GM12878 (cell line): ENCODE measurements around the gene INSYN2B. TPM values are rescaled to one million over a fixed set of nuclear protein-coding genes. Genes with fewer than 3 reads are reported as not detected.

Source experiments
- ATAC-seq: fragments of 200-7000 bp; cut with Tn5 transposase; 3 replicates; pipeline ENCODE4 v1.9.1; 2020; ENCODE audit warnings: mild to moderate bottlenecking, moderate library complexity
- BruUV-seq: library from RNA; stranded (reverse); fragments of 400-500 nt; replicated peaks from 2 replicates; lab custom pipeline; 2021; lab: Mats Ljungman, UMichigan
- CTCF ChIA-PET: fragments of 300-600 bp; sonication (Branson Sonifier 250); formaldehyde crosslinking; extraction: SDS; loops from one replicate; lab custom pipeline; 2021; ENCODE audit warnings: inconsistent platforms; lab: Yijun Ruan, JAX
- POLR2A ChIA-PET: fragments of 350-600 bp; formaldehyde crosslinking; extraction: SDS; loops from one replicate; lab custom pipeline; 2021; ENCODE audit warnings: inconsistent platforms; lab: Charles Lee
- RAD21 ChIA-PET: fragments of 300-600 bp; sonication (Branson Sonifier 250); formaldehyde crosslinking; loops from one replicate; lab custom pipeline; 2023; ENCODE audit warnings: antibody characterized with exemption; ENCODE audit not compliant: unreplicated experiment; lab: Charles Lee
- SMC1A ChIA-PET: fragments of 300-600 bp; sonication (Branson Sonifier 250); formaldehyde crosslinking; loops from one replicate; lab custom pipeline; 2023; ENCODE audit not compliant: unreplicated experiment, uncharacterized antibody; lab: Charles Lee
- DNase-seq: peaks from one replicate; pipeline ENCODE4 v3.0.0-alpha.2; 2011; ENCODE audit warnings: low read depth, low spot score
- FAIRE-seq: peaks from 3 replicates; lab custom pipeline; 2011; peaks lifted over from hg19 to GRCh38; lab: Jason Lieb, UNC
- H2AFZ ChIP-seq: 2 replicates; pipeline ENCODE4 v1.6.0; 2011; ENCODE audit warnings: low read depth, low read length, control low read depth; ENCODE audit not compliant: control insufficient read depth
- H3K27ac ChIP-seq: 2 replicates; pipeline ENCODE4 v1.5.1; 2011; ENCODE audit warnings: control low read depth; ENCODE audit not compliant: control insufficient read depth, insufficient read depth
- H3K27me3 ChIP-seq, 2 experiments: replicated peaks in 1 of 2; 2 replicates each; pipeline versions ENCODE4 v1.6.0 to v1.6.1; 2011; ENCODE audit warnings: low read length in 1 of 2; ENCODE audit not compliant: control insufficient read depth in 2 of 2, insufficient read depth in 2 of 2
- H3K36me3 ChIP-seq, 2 experiments: 2 replicates each; pipeline ENCODE4 v1.5.1; 2011; ENCODE audit warnings: low read length in 1 of 2; ENCODE audit not compliant: control insufficient read depth in 2 of 2, insufficient read depth in 2 of 2
- H3K4me1 ChIP-seq: 2 replicates; pipeline ENCODE4 v1.6.1; 2011; ENCODE audit warnings: mild to moderate bottlenecking, low read length, moderate library complexity, mixed read lengths; ENCODE audit not compliant: control insufficient read depth, insufficient read depth
- H3K4me2 ChIP-seq: 2 replicates; pipeline ENCODE4 v1.6.0; 2011; ENCODE audit warnings: control low read depth; ENCODE audit not compliant: control insufficient read depth, insufficient read depth
- H3K4me3 ChIP-seq: fragments of 200-600 bp; sonication (generic); 2 replicates; pipeline ENCODE4 v1.5.1; 2016
- H3K79me2 ChIP-seq: 2 replicates; pipeline ENCODE4 v1.6.0; 2011; ENCODE audit warnings: low read length; ENCODE audit not compliant: control insufficient read depth, insufficient read depth
- H3K9ac ChIP-seq: 2 replicates; pipeline ENCODE4 v1.8.0; 2011; ENCODE audit warnings: low read length, control low read depth, mixed read lengths; ENCODE audit not compliant: control insufficient read depth, insufficient read depth
- H3K9me3 ChIP-seq: replicated peaks from 3 replicates; pipeline ENCODE4 v1.5.1; 2011; ENCODE audit warnings: mild to moderate bottlenecking, low read length; ENCODE audit not compliant: control insufficient read depth, insufficient read depth
- H4K20me1 ChIP-seq: 2 replicates; pipeline ENCODE4 v1.6.0; 2011; ENCODE audit not compliant: control insufficient read depth, insufficient read depth
- ATF7 ChIP-seq: fragments of 450-650 bp; IDR thresholded peaks from 2 replicates; pipeline ENCODE4 v1.6.1; 2016; ENCODE audit warnings: low read depth, mild to moderate bottlenecking
- SIX5 ChIP-seq: IDR thresholded peaks from 2 replicates; pipeline ENCODE4 v1.6.1; 2011; ENCODE audit warnings: mild to moderate bottlenecking, low read depth, low read length, moderate library complexity; ENCODE audit not compliant: severe bottlenecking
- SPI1 ChIP-seq: IDR thresholded peaks from 2 replicates; pipeline ENCODE4 v1.6.1; 2011; ENCODE audit warnings: low read depth, mild to moderate bottlenecking, low read length, moderate library complexity, borderline replicate concordance; ENCODE audit not compliant: insufficient read depth
- SUZ12 ChIP-seq: fragments of 200-600 bp; sonication (generic); IDR thresholded peaks from one replicate; pipeline ENCODE4 v1.6.1; 2018; ENCODE audit warnings: antibody characterized with exemption, mild to moderate bottlenecking; ENCODE audit not compliant: unreplicated experiment
- ZBTB4 ChIP-seq: fragments of 450-650 bp; formaldehyde crosslinking; IDR thresholded peaks from 2 replicates; pipeline ENCODE4 v1.4.0; 2022; ENCODE audit warnings: mild to moderate bottlenecking, moderate library complexity
- WGBS: methylation state at CpG from one replicate; pipeline ENCODE4 v1.1.6; 2016; ENCODE audit warnings: low lambda C conversion rate; ENCODE audit not compliant: insufficient replicate concordance, insufficient coverage; ENCODE audit errors: missing lambda C conversion rate; 5-methylcytosine and 5-hydroxymethylcytosine counted together
- in situ Hi-C: fragments of 300-500 bp; cut with MboI; formaldehyde crosslinking; loops from 9 replicates; pipeline ENCODE4 v1.14.3; 2018; ENCODE audit warnings: mixed read lengths
- intact Hi-C: fragments of 100-400 bp; cut with micrococcal nuclease; formaldehyde crosslinking; loops from one replicate; pipeline ENCODE4 v1.14.2; 2022; ENCODE audit not compliant: unreplicated experiment
- polyA plus RNA-seq, 11 experiments: library from polyadenylated mRNA; depleted of rRNA in 4 of 11; unstranded in 6 of 11; stranded (reverse) in 5 of 11; fragments of >200 nt; fragmentation: Nextera tagmentation in 4 of 11; fragmentation: Illumina TruSeq in 1 of 11; extraction: Ambion mirVana in 4 of 11; extraction: Trizol in 1 of 11; gene quantifications; 1 replicate in 1 of 11; 2 replicates in 10 of 11; pipeline versions ENCODE4 v1.2.1 to v1.2.3, GENCODE V29; 2011 to 2016; ENCODE audit warnings: inconsistent platforms in 2 of 11, missing spikeins in 2 of 11, low read depth in 1 of 11
- total RNA-seq, 4 experiments: library from RNA; depleted of rRNA in 3 of 4; stranded (reverse); fragments of >200 nt in 3 of 4; fragmentation: Illumina TruSeq in 1 of 4; extraction: Trizol in 1 of 4; gene quantifications; 2 replicates each; pipeline versions ENCODE4 v1.2.1 to v1.2.3, GENCODE V29; 2013 to 2021
- TF ChIP-seq, protein P1 (sequence below): fragments of 450-650 bp; IDR thresholded peaks from 2 replicates; pipeline ENCODE4 v1.6.1; 2017; ENCODE audit warnings: mild to moderate bottlenecking, moderate library complexity

INSYN2B gene
- total and polyA plus RNA-seq, 10 of the 15 experiments (the other 5 are each of a cell fraction or from before 2014, with no cell fraction given): 0.05 to 0.27 (median 0.13) TPM; not detected in 7

- no peak for TF ChIP-seq ZBTB4 (CRISPR knock-in tag)
Observed at GRCh38 chr5:169880785-169881184, 99.5 kb downstream of the INSYN2B start (continued).

GRCh38 chr5:169880012-169880663, 100.2 kb downstream of the INSYN2B start:
- no peaks in the 10 kb centered on the region for H3K9me3 ChIP-seq
- H3K79me2 ChIP-seq: no peaks in the 10 kb centered on the region; the same call in 1 of the 2 replicates
- RAD21 ChIA-PET: no interaction called here
- peaks cover 6 to 12% of the 10 kb centered on the region in 2 experiments for H3K36me3 ChIP-seq
- no peaks in the 10 kb centered on the region for H4K20me1 ChIP-seq
- WGBS: 70% methylated on average over 4 of the region's 4 CpGs
- H3K4me1 ChIP-seq: no peaks in the 10 kb centered on the region; the same call in 1 of the 2 replicates
- intact Hi-C loops (no loop called here), in situ Hi-C loops (no loop called here)
- no peak overlapping the region; the same call in 1 of the 2 replicates for H2AFZ ChIP-seq
- H3K4me2 ChIP-seq: no peak overlapping the region
- CTCF ChIA-PET: no interaction called here
- H3K27me3 ChIP-seq: no peaks in the 10 kb centered on the region
- 0 out of 2 replicates have a peak overlapping the region, but pooled peaks have one; percentile 24 for H3K27ac ChIP-seq
- H3K9ac ChIP-seq: no peak overlapping the region; the same call in 1 of the 2 replicates
- SMC1A ChIA-PET: interaction anchor here (0.8 to 0.9 kb wide), 2 partner anchors 11 to 108 kb away, joined by 3 read pairs; no protein-coding TSS in a partner anchor
- no peak for DNase-seq
- FAIRE-seq: no peak
- no peak overlapping the region for H3K4me3 ChIP-seq
- peak; percentile 69 for ATAC-seq
- TF ChIP-seq, protein P1, sequence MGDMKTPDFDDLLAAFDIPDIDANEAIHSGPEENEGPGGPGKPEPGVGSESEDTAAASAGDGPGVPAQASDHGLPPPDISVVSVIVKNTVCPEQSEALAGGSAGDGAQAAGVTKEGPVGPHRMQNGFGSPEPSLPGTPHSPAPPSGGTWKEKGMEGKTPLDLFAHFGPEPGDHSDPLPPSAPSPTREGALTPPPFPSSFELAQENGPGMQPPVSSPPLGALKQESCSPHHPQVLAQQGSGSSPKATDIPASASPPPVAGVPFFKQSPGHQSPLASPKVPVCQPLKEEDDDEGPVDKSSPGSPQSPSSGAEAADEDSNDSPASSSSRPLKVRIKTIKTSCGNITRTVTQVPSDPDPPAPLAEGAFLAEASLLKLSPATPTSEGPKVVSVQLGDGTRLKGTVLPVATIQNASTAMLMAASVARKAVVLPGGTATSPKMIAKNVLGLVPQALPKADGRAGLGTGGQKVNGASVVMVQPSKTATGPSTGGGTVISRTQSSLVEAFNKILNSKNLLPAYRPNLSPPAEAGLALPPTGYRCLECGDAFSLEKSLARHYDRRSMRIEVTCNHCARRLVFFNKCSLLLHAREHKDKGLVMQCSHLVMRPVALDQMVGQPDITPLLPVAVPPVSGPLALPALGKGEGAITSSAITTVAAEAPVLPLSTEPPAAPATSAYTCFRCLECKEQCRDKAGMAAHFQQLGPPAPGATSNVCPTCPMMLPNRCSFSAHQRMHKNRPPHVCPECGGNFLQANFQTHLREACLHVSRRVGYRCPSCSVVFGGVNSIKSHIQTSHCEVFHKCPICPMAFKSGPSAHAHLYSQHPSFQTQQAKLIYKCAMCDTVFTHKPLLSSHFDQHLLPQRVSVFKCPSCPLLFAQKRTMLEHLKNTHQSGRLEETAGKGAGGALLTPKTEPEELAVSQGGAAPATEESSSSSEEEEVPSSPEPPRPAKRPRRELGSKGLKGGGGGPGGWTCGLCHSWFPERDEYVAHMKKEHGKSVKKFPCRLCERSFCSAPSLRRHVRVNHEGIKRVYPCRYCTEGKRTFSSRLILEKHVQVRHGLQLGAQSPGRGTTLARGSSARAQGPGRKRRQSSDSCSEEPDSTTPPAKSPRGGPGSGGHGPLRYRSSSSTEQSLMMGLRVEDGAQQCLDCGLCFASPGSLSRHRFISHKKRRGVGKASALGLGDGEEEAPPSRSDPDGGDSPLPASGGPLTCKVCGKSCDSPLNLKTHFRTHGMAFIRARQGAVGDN: peak; percentile 51; the same call in 1 of the 2 replicates
- TF ChIP-seq SIX5 (no peak), SPI1 (peak; percentile 53; the same call in 1 of the 2 replicates), SUZ12 (no peak), ATF7 (peak; percentile 29; the same call in 1 of the 2 replicates)
- POLR2A ChIA-PET: no interaction called here
- no TSS peak for BruUV-seq
